ENCODE results near the gene MYO15A. TPM values are rescaled to one million over a fixed set of nuclear protein-coding genes. Genes with fewer than 3 reads are reported as not detected.
A peak's percentile ranks its signal among the peaks of the same experiment; 100 is the strongest.

Gene MYO15A
- total RNA-seq, 2 experiments from 2014 or later, result 0.76 to 1.1 TPM

- ATAC-seq, result no peak
These were observed 73.8 kb downstream of the MYO15A start for GRCh38 chr17:18182110-18182977.

DNA sequence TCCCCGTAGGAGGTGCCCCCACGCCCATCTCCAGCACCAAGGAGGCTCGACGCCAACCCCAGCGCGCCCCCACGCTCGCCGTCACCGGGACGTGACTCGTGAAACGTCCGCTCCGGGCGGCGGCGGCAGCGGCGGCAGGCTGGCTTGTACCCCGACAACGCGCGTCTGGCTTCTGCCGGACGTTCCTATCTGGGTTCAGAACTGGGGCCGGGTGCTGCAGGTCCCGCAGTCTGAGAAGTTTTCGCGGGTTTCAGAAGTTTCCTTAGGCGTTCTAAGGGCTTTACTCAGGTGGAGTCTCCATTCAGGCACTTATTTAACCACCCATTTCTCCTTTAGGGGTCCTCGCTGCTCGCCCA, 74.4 kb downstream of the MYO15A start:
- Mint-ChIP-seq H3K9me3 (no peaks in the 10 kb centered on the region), H3K4me1 (ENCODE audit: low read depth) (peaks cover 43% of the 10 kb centered on the region), H3K27me3 (no peaks in the 10 kb centered on the region), H3K27ac (peak overlapping the region; percentile 98), H3K4me3 (peak overlapping the region; percentile 96), H3K36me3 (ENCODE audit: low read depth) (peaks cover 37% of the 10 kb centered on the region)
- TF ChIP-seq, protein P1, sequence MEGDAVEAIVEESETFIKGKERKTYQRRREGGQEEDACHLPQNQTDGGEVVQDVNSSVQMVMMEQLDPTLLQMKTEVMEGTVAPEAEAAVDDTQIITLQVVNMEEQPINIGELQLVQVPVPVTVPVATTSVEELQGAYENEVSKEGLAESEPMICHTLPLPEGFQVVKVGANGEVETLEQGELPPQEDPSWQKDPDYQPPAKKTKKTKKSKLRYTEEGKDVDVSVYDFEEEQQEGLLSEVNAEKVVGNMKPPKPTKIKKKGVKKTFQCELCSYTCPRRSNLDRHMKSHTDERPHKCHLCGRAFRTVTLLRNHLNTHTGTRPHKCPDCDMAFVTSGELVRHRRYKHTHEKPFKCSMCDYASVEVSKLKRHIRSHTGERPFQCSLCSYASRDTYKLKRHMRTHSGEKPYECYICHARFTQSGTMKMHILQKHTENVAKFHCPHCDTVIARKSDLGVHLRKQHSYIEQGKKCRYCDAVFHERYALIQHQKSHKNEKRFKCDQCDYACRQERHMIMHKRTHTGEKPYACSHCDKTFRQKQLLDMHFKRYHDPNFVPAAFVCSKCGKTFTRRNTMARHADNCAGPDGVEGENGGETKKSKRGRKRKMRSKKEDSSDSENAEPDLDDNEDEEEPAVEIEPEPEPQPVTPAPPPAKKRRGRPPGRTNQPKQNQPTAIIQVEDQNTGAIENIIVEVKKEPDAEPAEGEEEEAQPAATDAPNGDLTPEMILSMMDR (IDR thresholded peaks at IDR 0.05), result no peak
- POLR2A ChIA-PET, result interaction anchor here (1.1 to 4.2 kb wide), 5 partner anchors 12 to 1743 kb away, joined by 3 to 18 read pairs (median 4); no protein-coding TSS in a partner anchor
- DNase-seq (peak; percentile 89), ATAC-seq (peak; percentile 27)
- intact Hi-C loops (cut with micrococcal nuclease), result no loop called here
- CTCF ChIA-PET, result interaction anchor here (0.9 to 7.5 kb wide), 7 partner anchors 10 to 102 kb away, joined by 3 to 69 read pairs (median 3); no protein-coding TSS in a partner anchor

More at GRCh38 chr17:18182110-18182977, 73.8 kb downstream of the MYO15A start:
- ChIA-PET POLR2A (interaction anchor here (0.6 to 4.2 kb wide), 11 partner anchors 12 to 1742 kb away, joined by 3 to 18 read pairs (median 4); partner anchors contain the start of gene LLGL1), CTCF (interaction anchor here (0.6 to 7.5 kb wide), 9 partner anchors 10 to 102 kb away, joined by 3 to 69 read pairs (median 3); no protein-coding TSS in a partner anchor)
- TF ChIP-seq, protein P1 (IDR thresholded peaks at IDR 0.05), result no peak
- no peaks in the 10 kb centered on the region for H3K27me3 Mint-ChIP-seq
- peaks cover 31% of the 10 kb centered on the region for H3K36me3 Mint-ChIP-seq (ENCODE audit: low read depth)
- peak; percentile 33 for DNase-seq
- H3K9me3 Mint-ChIP-seq, result no peaks in the 10 kb centered on the region
- intact Hi-C loops (cut with micrococcal nuclease), result no loop called here
- H3K4me1 Mint-ChIP-seq (ENCODE audit: low read depth), result peaks cover 37% of the 10 kb centered on the region
- H3K27ac Mint-ChIP-seq, result peak overlapping the region; percentile 98
- H3K4me3 Mint-ChIP-seq, result peak overlapping the region; percentile 96

DNA sequence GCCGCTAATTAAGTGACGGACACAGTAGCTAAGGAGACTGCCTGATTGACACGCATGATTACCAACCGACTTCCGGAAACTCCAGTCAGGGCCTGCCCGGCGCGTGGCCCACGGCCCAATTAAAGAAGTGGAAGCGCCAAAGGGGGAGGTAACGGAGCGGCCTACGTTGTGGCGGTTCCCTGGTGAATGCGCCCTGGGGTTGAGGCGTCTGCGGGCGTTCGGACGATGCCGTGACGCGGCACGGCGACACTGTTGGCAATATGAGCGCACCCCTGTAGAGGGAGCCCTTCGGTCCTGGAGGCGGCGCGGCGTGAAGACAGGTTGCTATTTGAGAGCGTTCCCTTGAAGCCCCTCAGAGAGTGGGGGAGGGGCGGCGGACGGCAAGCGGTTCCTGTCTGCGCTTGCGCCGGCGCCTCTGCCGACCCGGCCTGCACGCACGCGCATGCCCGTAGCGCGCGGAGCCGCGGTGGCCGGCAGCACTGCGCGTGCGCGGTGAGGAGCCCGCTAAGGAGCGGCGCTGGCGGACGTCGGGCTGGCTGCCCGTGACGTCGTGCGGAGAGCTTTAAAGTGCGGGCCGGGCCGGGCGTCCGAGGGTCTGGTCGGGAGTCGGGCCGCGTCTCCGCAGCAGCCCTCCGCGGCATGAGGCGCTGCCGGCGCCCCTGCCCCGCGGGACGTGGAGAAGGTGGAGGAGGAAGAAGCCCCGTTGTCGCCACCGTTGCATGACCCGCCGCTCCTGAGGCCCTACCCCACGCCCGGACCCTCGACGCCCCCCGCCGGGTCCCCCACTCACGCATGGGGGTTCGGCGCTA, 75.0 kb downstream of the MYO15A start, which contains the start of gene ALKBH5:
Gene ALKBH5 (plus strand): TSS at position 495 of the 809 bp plus-strand sequence. CDS start 416 bp downstream, outside the sequence.
- intact Hi-C loops (cut with micrococcal nuclease), result no loop called here
- peak; percentile 86 for ATAC-seq

GRCh38 chr17:18184143-18185031, 75.8 kb downstream of the MYO15A start:
- DNase-seq (peak; percentile 84), ATAC-seq (no peak)
- ChIA-PET POLR2A (interaction anchor here (0.8 to 4.2 kb wide), 8 partner anchors 13 to 133 kb away, joined by 3 to 18 read pairs (median 4); partner anchors contain the start of gene FLII), CTCF (interaction anchor here (0.8 to 7.5 kb wide), 9 partner anchors 9 to 93 kb away, joined by 3 to 69 read pairs (median 3); no protein-coding TSS in a partner anchor)
- no peaks in the 10 kb centered on the region for H3K9me3 Mint-ChIP-seq
- peaks cover 46% of the 10 kb centered on the region for H3K36me3 Mint-ChIP-seq (ENCODE audit: low read depth)
- peaks cover 54% of the 10 kb centered on the region for H3K4me1 Mint-ChIP-seq (ENCODE audit: low read depth)
- TF ChIP-seq, protein P1 (IDR thresholded peaks at IDR 0.05), result no peak
- H3K4me3 Mint-ChIP-seq, result peak overlapping the region; percentile 96
- no peaks in the 10 kb centered on the region for H3K27me3 Mint-ChIP-seq
- H3K27ac Mint-ChIP-seq, result peak overlapping the region; percentile 98
- intact Hi-C loops (cut with micrococcal nuclease), result no loop called here

More for the DNA sequence above, 75.0 kb downstream of the MYO15A start, which contains the start of gene ALKBH5:
- Mint-ChIP-seq H3K9me3 (no peaks in the 10 kb centered on the region), H3K4me3 (peak within 1 kb of the TSS; percentile 96), H3K4me1 (ENCODE audit: low read depth) (peaks cover 49% of the 10 kb centered on the region), H3K27ac (peak within 1 kb of the TSS; percentile 98), H3K36me3 (ENCODE audit: low read depth) (peaks cover 43% of the 10 kb centered on the region), H3K27me3 (no peaks in the 10 kb centered on the region)
- TF ChIP-seq, protein P1 (IDR thresholded peaks at IDR 0.05), result peak; percentile 57
- CTCF ChIA-PET, result interaction anchor here (0.7 to 7.5 kb wide), 13 partner anchors 8 to 101 kb away, joined by 3 to 69 read pairs (median 3); no protein-coding TSS in a partner anchor
- peak; percentile 98 for DNase-seq
- POLR2A ChIA-PET, result interaction anchor here (0.7 to 4.2 kb wide), 9 partner anchors 13 to 1743 kb away, joined by 3 to 18 read pairs (median 4); partner anchors contain the start of gene FLII
